HepG2 (cell line): ENCODE results near the gene CTNND2. TPM values are rescaled to one million over a fixed set of nuclear protein-coding genes. Genes with fewer than 3 reads are reported as not detected.

Experiments used
- ARNT ChIP-seq: fragments of 450-650 bp; IDR thresholded peaks from 2 replicates; pipeline ENCODE4 v1.6.1; 2017
- ATF1 ChIP-seq: IDR thresholded peaks from 2 replicates; pipeline ENCODE4 v1.6.1; 2016; ENCODE audit warnings: mild to moderate bottlenecking, control low read depth
- ESRRA ChIP-seq: sonication (generic); formaldehyde crosslinking; IDR thresholded peaks from 2 replicates; pipeline ENCODE4 v1.5.1; 2020; ENCODE audit warnings: mild to moderate bottlenecking, low read depth, missing genetic modification reagents
- ETV5 ChIP-seq: IDR thresholded peaks from 2 replicates; pipeline ENCODE4 v1.6.1; 2018; ENCODE audit warnings: missing biosample characterization, missing genetic modification reagents, inconsistent platforms, borderline replicate concordance
- FOSL1 ChIP-seq: sonication (generic); formaldehyde crosslinking; IDR thresholded peaks from 2 replicates; pipeline ENCODE4 v1.9.0; 2021; ENCODE audit warnings: missing genetic modification reagents, borderline replicate concordance
- HDAC1 ChIP-seq: sonication (generic); formaldehyde crosslinking; IDR thresholded peaks from 2 replicates; pipeline ENCODE4 v1.5.1; 2020; ENCODE audit warnings: mild to moderate bottlenecking, missing genetic modification reagents
- ISX ChIP-seq: sonication (generic); formaldehyde crosslinking; conservative IDR thresholded peaks from 2 replicates; pipeline ENCODE4 v1.5.0; 2020; ENCODE audit warnings: missing genetic modification reagents
- KAT8 ChIP-seq: IDR thresholded peaks from 2 replicates; pipeline ENCODE4 v1.6.1; 2016; ENCODE audit warnings: missing genetic modification reagents, missing compliant biosample characterization
- KMT2A ChIP-seq: sonication (generic); formaldehyde crosslinking; IDR thresholded peaks from 2 replicates; pipeline ENCODE4 v1.4.0; 2020; ENCODE audit warnings: missing genetic modification reagents
- RBM39 ChIP-seq: fragments of 200-400 bp; formaldehyde crosslinking; IDR thresholded peaks from one replicate; pipeline ENCODE4 v1.6.1; 2018; ENCODE audit warnings: antibody characterized with exemption, mild to moderate bottlenecking, low read depth, low read length; ENCODE audit not compliant: poor library complexity, severe bottlenecking
- RORA ChIP-seq: sonication (generic); formaldehyde crosslinking; IDR thresholded peaks from 2 replicates; pipeline ENCODE4 v1.5.0; 2020; ENCODE audit warnings: mild to moderate bottlenecking, missing genetic modification reagents, moderate library complexity
- SMARCC2 ChIP-seq: fragments of 450-650 bp; IDR thresholded peaks from 2 replicates; pipeline ENCODE4 v1.6.1; 2017; ENCODE audit warnings: antibody characterized with exemption, mild to moderate bottlenecking
- SP5 ChIP-seq: IDR thresholded peaks from 2 replicates; pipeline ENCODE4 v1.6.1; 2016; ENCODE audit warnings: low read depth, borderline replicate concordance
- TBP ChIP-seq: sonication (generic); formaldehyde crosslinking; IDR thresholded peaks from 2 replicates; pipeline ENCODE4 v1.5.0; 2020; ENCODE audit warnings: missing genetic modification reagents
- TOPORS ChIP-seq: sonication (generic); formaldehyde crosslinking; IDR thresholded peaks from 2 replicates; pipeline ENCODE4 v1.8.0; 2023; ENCODE audit warnings: mild to moderate bottlenecking, missing genetic modification reagents
- YEATS2 ChIP-seq: sonication (generic); formaldehyde crosslinking; IDR thresholded peaks from 2 replicates; pipeline ENCODE4 v1.4.0; 2020; ENCODE audit warnings: missing genetic modification reagents, borderline replicate concordance
- ZFP82 ChIP-seq: sonication (generic); formaldehyde crosslinking; IDR thresholded peaks from 2 replicates; pipeline ENCODE4 v1.5.1; 2020; ENCODE audit warnings: mild to moderate bottlenecking, missing genetic modification reagents, borderline replicate concordance
- ZMYM4 ChIP-seq: sonication (generic); formaldehyde crosslinking; IDR thresholded peaks from 2 replicates; pipeline ENCODE4 v1.8.1; 2023; ENCODE audit warnings: mild to moderate bottlenecking, missing genetic modification reagents
- ZNF160 ChIP-seq: sonication (generic); formaldehyde crosslinking; IDR thresholded peaks from 2 replicates; pipeline ENCODE4 v1.8.0; 2022; ENCODE audit warnings: mild to moderate bottlenecking, inconsistent platforms, missing genetic modification reagents
- ZNF180 ChIP-seq: sonication (generic); formaldehyde crosslinking; IDR thresholded peaks from 2 replicates; pipeline ENCODE4 v1.4.0; 2020; ENCODE audit warnings: low read depth, missing genetic modification reagents, borderline replicate concordance
- ZNF20 ChIP-seq: sonication (generic); formaldehyde crosslinking; IDR thresholded peaks from 2 replicates; pipeline ENCODE4 v1.4.0; 2020; ENCODE audit warnings: mild to moderate bottlenecking, moderate library complexity, missing genetic modification reagents
- ZNF460 ChIP-seq: sonication (generic); formaldehyde crosslinking; IDR thresholded peaks from 2 replicates; pipeline ENCODE4 v1.5.1; 2020; ENCODE audit warnings: missing genetic modification reagents, mild to moderate bottlenecking, borderline replicate concordance
- ZNF670 ChIP-seq: sonication (generic); formaldehyde crosslinking; IDR thresholded peaks from 2 replicates; pipeline ENCODE4 v1.8.0; 2022; ENCODE audit warnings: mild to moderate bottlenecking, missing genetic modification reagents, borderline replicate concordance
- ZNF749 ChIP-seq: sonication (generic); formaldehyde crosslinking; IDR thresholded peaks from 2 replicates; pipeline ENCODE4 v1.8.0; 2022; ENCODE audit warnings: mild to moderate bottlenecking, missing genetic modification reagents, moderate library complexity, borderline replicate concordance
- polyA plus RNA-seq, 8 experiments: library from polyadenylated mRNA; depleted of rRNA in 3 of 8; stranded (reverse) in 7 of 8; unstranded in 1 of 8; fragments of >200 nt; fragmentation: Illumina TruSeq in 4 of 8; extraction: Trizol in 4 of 8; gene quantifications; 2 replicates each; pipeline versions ENCODE4 v1.2.1 to v1.2.3, GENCODE V29; 2011 to 2016; ENCODE audit warnings: low read depth in 4 of 8, missing spikeins in 1 of 8, mixed read lengths in 1 of 8; ENCODE audit not compliant: insufficient read depth in 1 of 8
- total RNA-seq, 5 experiments: library from RNA; depleted of rRNA; stranded (reverse); fragments of >200 nt; fragmentation: Illumina TruSeq; extraction: Trizol; gene quantifications; 2 replicates each; pipeline ENCODE4 v1.2.3, GENCODE V29; 2016; ENCODE audit warnings: low read depth in 1 of 5
- TF ChIP-seq, protein P1 (sequence below): IDR thresholded peaks from 2 replicates; pipeline ENCODE4 v1.6.1; 2016; ENCODE audit warnings: missing genetic modification reagents, missing compliant biosample characterization
- TF ChIP-seq, protein P2 (sequence below): sonication (generic); formaldehyde crosslinking; IDR thresholded peaks from 2 replicates; pipeline ENCODE4 v1.4.0; 2020; ENCODE audit warnings: missing genetic modification reagents
- TF ChIP-seq, protein P3 (sequence below): sonication (generic); formaldehyde crosslinking; conservative IDR thresholded peaks from 2 replicates; pipeline ENCODE4 v1.8.0; 2022; ENCODE audit warnings: low read depth, missing genetic modification reagents

The CTNND2 gene
- total and polyA plus RNA-seq, 2 of the 13 experiments (the other 11 are each of a cell fraction or from before 2014, with no cell fraction given), result not detected

DNA sequence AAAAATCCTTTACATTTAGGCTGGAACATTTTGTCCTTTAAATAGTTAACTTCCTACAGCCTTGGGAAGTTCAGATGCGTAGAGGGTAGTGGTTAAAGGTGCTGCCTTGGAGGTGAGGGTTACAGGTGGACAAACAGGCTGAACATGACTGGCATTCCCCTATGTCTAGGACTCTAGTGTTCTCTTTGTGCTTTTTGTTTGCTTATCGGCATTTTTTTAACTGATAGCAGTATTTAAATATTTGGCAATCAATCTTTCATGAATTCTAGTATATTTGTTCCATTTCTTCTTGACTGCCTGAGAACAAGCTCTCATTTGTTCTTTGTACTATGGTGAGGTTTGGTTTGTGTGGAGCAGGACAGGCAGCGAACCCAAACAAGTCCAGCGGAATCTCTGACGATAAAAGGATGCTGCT is 307.6 kb downstream of the CTNND2 start (continued):
- TF ChIP-seq ZMYM4 (CRISPR knock-in tag) (peak; percentile 79), ISX (no peak), YEATS2 (CRISPR knock-in tag) (no peak), SP5 (no peak; the same call in 1 of the 2 replicates), FOSL1 (CRISPR knock-in tag) (no peak), HDAC1 (0 out of 2 replicates have a peak, but pooled peaks have one; percentile 52), ZNF460 (CRISPR knock-in tag) (no peak), ZNF160 (no peak), ZNF749 (CRISPR knock-in tag) (no peak), ZFP82 (no peak), TOPORS (CRISPR knock-in tag) (no peak; the same call in 1 of the 2 replicates), KAT8 (CRISPR knock-in tag) (peak; percentile 42), ZNF180 (CRISPR knock-in tag) (no peak), ZNF670 (CRISPR knock-in tag) (no peak), RORA (CRISPR knock-in tag) (no peak), SMARCC2 (no peak), ETV5 (CRISPR knock-in tag) (peak; percentile 60; the same call in 1 of the 2 replicates), TBP (CRISPR knock-in tag) (no peak), RBM39 (no peak), KMT2A (CRISPR knock-in tag) (peak; percentile 20; the same call in 1 of the 2 replicates), ARNT (no peak), ZNF20 (CRISPR knock-in tag) (no peak), ESRRA (CRISPR knock-in tag) (no peak), ATF1 (CRISPR knock-in tag) (peak; percentile 31; the same call in 1 of the 2 replicates)
- TF ChIP-seq, protein P1, sequence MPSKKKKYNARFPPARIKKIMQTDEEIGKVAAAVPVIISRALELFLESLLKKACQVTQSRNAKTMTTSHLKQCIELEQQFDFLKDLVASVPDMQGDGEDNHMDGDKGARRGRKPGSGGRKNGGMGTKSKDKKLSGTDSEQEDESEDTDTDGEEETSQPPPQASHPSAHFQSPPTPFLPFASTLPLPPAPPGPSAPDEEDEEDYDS, result no peak; the same call in 1 of the 2 replicates
- TF ChIP-seq, protein P2, sequence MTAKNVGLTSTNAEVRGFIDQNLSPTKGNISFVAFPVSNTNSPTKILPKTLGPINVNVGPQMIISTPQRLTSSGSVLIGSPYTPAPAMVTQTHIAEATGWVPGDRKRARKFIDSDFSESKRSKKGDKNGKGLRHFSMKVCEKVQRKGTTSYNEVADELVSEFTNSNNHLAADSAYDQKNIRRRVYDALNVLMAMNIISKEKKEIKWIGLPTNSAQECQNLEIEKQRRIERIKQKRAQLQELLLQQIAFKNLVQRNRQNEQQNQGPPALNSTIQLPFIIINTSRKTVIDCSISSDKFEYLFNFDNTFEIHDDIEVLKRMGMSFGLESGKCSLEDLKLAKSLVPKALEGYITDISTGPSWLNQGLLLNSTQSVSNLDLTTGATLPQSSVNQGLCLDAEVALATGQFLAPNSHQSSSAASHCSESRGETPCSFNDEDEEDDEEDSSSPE, result no peak
- TF ChIP-seq, protein P3, sequence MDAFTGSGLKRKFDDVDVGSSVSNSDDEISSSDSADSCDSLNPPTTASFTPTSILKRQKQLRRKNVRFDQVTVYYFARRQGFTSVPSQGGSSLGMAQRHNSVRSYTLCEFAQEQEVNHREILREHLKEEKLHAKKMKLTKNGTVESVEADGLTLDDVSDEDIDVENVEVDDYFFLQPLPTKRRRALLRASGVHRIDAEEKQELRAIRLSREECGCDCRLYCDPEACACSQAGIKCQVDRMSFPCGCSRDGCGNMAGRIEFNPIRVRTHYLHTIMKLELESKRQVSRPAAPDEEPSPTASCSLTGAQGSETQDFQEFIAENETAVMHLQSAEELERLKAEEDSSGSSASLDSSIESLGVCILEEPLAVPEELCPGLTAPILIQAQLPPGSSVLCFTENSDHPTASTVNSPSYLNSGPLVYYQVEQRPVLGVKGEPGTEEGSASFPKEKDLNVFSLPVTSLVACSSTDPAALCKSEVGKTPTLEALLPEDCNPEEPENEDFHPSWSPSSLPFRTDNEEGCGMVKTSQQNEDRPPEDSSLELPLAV, result no peak
